Thymus (tissue), 11 donors: ENCODE measurements around the gene MBNL2. TPM values are rescaled to one million over a fixed set of nuclear protein-coding genes. Genes with fewer than 3 reads are reported as not detected.

Experiments
- DNase-seq, 9 donors: peaks; one replicate each; pipeline ENCODE4 v3.0.0-alpha.2; 2013; ENCODE audit warnings: low spot score in 9 of 9, low read depth in 6 of 9, missing footprints in 1 of 9
- H3K27ac ChIP-seq, 2 donors: one replicate each; pipeline ENCODE4 v1.5.1; 2013; ENCODE audit warnings: control low read depth in 1 of 2, low read depth in 1 of 2, low read length in 1 of 2, mild to moderate bottlenecking in 1 of 2, moderate library complexity in 1 of 2
- H3K27me3 ChIP-seq, 2 donors: one replicate each; pipeline ENCODE4 v1.5.1; 2013; ENCODE audit warnings: low read length in 1 of 2; ENCODE audit not compliant: control insufficient read depth in 2 of 2, insufficient read depth in 1 of 2
- H3K36me3 ChIP-seq, 2 donors: one replicate each; pipeline ENCODE4 v1.5.1; 2013; ENCODE audit warnings: low read length in 1 of 2, mild to moderate bottlenecking in 1 of 2, moderate library complexity in 1 of 2; ENCODE audit not compliant: control insufficient read depth in 2 of 2, insufficient read depth in 2 of 2
- H3K4me1 ChIP-seq, 2 donors: one replicate each; pipeline ENCODE4 v1.5.1; 2013; ENCODE audit warnings: low read length in 2 of 2; ENCODE audit not compliant: control insufficient read depth in 2 of 2, insufficient read depth in 2 of 2
- H3K4me3 ChIP-seq, 2 donors: one replicate each; pipeline ENCODE4 v1.5.1; 2013; ENCODE audit warnings: low read length in 2 of 2, control low read depth in 1 of 2, mild to moderate bottlenecking in 1 of 2
- H3K9me3 ChIP-seq, 2 donors: one replicate each; pipeline ENCODE4 v1.5.1; 2013; ENCODE audit warnings: low read length in 1 of 2, mild to moderate bottlenecking in 1 of 2; ENCODE audit not compliant: control insufficient read depth in 2 of 2, insufficient read depth in 1 of 2
- WGBS: extraction: QIAGEN DNeasy Blood & Tissue Kit; methylation state at CpG from one replicate; pipeline ENCODE4 v1.1.7; 2013; 5-methylcytosine and 5-hydroxymethylcytosine counted together
- polyA plus RNA-seq: library from polyadenylated mRNA; stranded (reverse); fragments of 200-250 nt; gene quantifications from one replicate; pipeline ENCODE4 v1.2.3, GENCODE V29; 2013
- total RNA-seq: library from RNA; stranded (reverse); fragments of 120-200 nt; gene quantifications from one replicate; pipeline ENCODE4 v1.2.4, GENCODE V29; 2013
- donor health status: healthy.

The MBNL2 gene
- total and polyA plus RNA-seq, 2 donors, result 22.7 to 27.1 TPM

DNA sequence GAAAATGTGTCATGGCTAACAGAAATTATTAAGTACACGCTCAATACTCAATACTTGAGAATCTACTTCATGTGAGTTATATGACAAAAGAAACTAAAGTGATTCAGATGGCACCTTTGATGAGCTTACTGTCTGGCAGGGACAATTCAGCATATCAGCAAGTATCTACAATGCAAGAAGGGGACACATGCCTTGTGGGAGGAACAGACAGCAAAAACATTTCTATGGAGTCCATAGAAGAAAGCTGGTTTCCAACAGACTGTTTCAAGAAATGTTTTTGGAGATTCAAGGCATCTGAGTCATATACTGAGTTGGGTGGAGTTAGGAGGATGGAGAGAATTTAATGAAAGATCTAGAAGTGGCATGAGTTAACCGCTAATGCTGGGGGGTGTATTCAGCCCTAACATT, 54.7 kb downstream of the MBNL2 start:
- no peaks in the 10 kb centered on the region for H3K27me3 ChIP-seq
- no peak overlapping the region for H3K4me3 ChIP-seq
- peaks cover 0 to 14% of the 10 kb centered on the region in 2 donors for H3K36me3 ChIP-seq
- WGBS, result 70% methylated on average over 2 of the region's 2 CpGs
- peaks cover 0 to 6% of the 10 kb centered on the region in 2 donors for H3K4me1 ChIP-seq
- H3K9me3 ChIP-seq, result no peaks in the 10 kb centered on the region
- no peak overlapping the region for H3K27ac ChIP-seq
- no peak for DNase-seq

- Histone ChIP-seq H3K4me1 (peaks cover 0 to 6% of the 10 kb centered on the region in 2 donors), H3K4me3 (no peak overlapping the region), H3K36me3 (peaks cover 0 to 14% of the 10 kb centered on the region in 2 donors), H3K27ac (no peak overlapping the region), H3K27me3 (no peaks in the 10 kb centered on the region), H3K9me3 (no peaks in the 10 kb centered on the region)
- WGBS, result 88% methylated on average over 9 of the region's 9 CpGs
- DNase-seq, result no peak
Measured at GRCh38 chr13:97278435-97279411, 56.6 kb downstream of the MBNL2 start.

DNA sequence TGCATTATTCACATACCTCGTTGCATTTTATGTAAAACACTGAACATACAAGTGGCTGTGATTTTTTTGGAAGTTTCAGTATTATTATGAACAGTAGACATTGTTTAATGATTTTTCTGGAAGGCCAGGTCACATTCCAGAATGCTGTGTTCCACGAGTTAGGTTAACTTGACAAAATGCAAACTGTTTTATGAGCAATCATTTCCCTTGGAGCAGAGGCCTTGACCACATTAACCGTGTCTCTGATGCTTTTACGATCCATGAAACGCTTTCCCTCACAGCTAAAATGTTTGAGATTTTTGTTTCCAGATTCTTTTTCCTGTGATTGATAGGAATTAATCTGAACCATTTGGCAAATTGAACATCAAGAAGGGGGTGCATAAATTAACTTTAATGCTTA, 57.8 kb downstream of the MBNL2 start:
- Histone ChIP-seq H3K27me3 (no peaks in the 10 kb centered on the region), H3K4me1 (peaks cover 0 to 6% of the 10 kb centered on the region in 2 donors)

GRCh38 chr13:97280478-97280877, 58.3 kb downstream of the MBNL2 start:
- peak in 3 of 9 donors; percentile 4 to 47 (median 13) for DNase-seq
- H3K9me3 ChIP-seq, result no peaks in the 10 kb centered on the region
- H3K27me3 ChIP-seq, result no peaks in the 10 kb centered on the region
- no peak overlapping the region for H3K27ac ChIP-seq
- H3K4me3 ChIP-seq, result no peak overlapping the region
- WGBS, result 82% methylated on average over 4 of the region's 4 CpGs
- peaks cover 0 to 6% of the 10 kb centered on the region in 2 donors for H3K4me1 ChIP-seq
- peaks cover 0 to 12% of the 10 kb centered on the region in 2 donors for H3K36me3 ChIP-seq

More for the DNA sequence above, 57.8 kb downstream of the MBNL2 start:
- no peak overlapping the region for H3K27ac ChIP-seq
- no peaks in the 10 kb centered on the region for H3K9me3 ChIP-seq
- H3K36me3 ChIP-seq, result peaks cover 0 to 14% of the 10 kb centered on the region in 2 donors
- WGBS, result 90% methylated on average over 5 of the region's 5 CpGs
- no peak overlapping the region for H3K4me3 ChIP-seq
- DNase-seq, result no peak

- Histone ChIP-seq H3K27ac (no peak overlapping the region), H3K36me3 (peaks cover 0 to 7% of the 10 kb centered on the region in 2 donors), H3K9me3 (no peaks in the 10 kb centered on the region), H3K4me3 (no peak overlapping the region), H3K27me3 (no peaks in the 10 kb centered on the region), H3K4me1 (peaks cover under 1 to 4% of the 10 kb centered on the region in 2 donors)
- DNase-seq, result no peak
Measured at GRCh38 chr13:97281028-97281427, 58.9 kb downstream of the MBNL2 start.

- 96% methylated on average over 4 of the region's 4 CpGs for WGBS
- no peaks in the 10 kb centered on the region for H3K27me3 ChIP-seq
- peaks cover 8% of the 10 kb centered on the region in 2 donors for H3K4me1 ChIP-seq
- no peaks in the 10 kb centered on the region for H3K36me3 ChIP-seq
- H3K9me3 ChIP-seq, result no peaks in the 10 kb centered on the region
- H3K27ac ChIP-seq, result no peak overlapping the region
- DNase-seq, result no peak
- no peak overlapping the region for H3K4me3 ChIP-seq
Measured at GRCh38 chr13:97282705-97283104, 60.6 kb downstream of the MBNL2 start.

DNA sequence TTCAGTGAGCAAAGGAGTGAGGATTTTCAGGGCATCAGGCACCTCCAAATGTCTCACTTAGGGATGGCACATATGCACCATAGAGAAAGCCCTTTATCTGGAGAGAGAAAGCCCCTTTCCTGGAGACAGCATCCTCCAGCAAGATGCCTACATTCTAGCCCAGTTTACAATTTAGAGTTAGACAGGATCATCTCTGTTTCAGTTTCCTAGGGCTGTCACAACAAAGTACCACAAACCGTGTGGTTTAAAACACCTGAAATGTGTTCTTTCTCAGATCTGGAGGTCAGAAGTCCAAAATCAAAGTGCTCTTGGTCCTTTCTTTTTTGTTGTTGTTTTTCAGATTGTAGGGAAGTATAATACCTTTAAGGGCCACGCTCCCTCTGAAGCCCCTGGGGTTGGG, 61.8 kb downstream of the MBNL2 start:
- Histone ChIP-seq H3K9me3 (no peaks in the 10 kb centered on the region), H3K27me3 (no peaks in the 10 kb centered on the region), H3K36me3 (no peaks in the 10 kb centered on the region)

GRCh38 chr13:97284558-97284957, 62.4 kb downstream of the MBNL2 start:
- H3K9me3 ChIP-seq, result no peaks in the 10 kb centered on the region
- H3K27me3 ChIP-seq, result no peaks in the 10 kb centered on the region
- H3K4me3 ChIP-seq, result no peak overlapping the region
- no peak overlapping the region for H3K27ac ChIP-seq
- 97% methylated on average over 3 of the region's 3 CpGs for WGBS
- DNase-seq, result no peak
- peaks cover 8% of the 10 kb centered on the region in 2 donors for H3K4me1 ChIP-seq
- H3K36me3 ChIP-seq, result no peaks in the 10 kb centered on the region

More for the DNA sequence above, 61.8 kb downstream of the MBNL2 start:
- Histone ChIP-seq H3K27ac (no peak overlapping the region), H3K4me3 (no peak overlapping the region), H3K4me1 (peaks cover 8% of the 10 kb centered on the region in 2 donors)
- WGBS, result 90% methylated on average over 2 of the region's 2 CpGs
- no peak for DNase-seq

DNA sequence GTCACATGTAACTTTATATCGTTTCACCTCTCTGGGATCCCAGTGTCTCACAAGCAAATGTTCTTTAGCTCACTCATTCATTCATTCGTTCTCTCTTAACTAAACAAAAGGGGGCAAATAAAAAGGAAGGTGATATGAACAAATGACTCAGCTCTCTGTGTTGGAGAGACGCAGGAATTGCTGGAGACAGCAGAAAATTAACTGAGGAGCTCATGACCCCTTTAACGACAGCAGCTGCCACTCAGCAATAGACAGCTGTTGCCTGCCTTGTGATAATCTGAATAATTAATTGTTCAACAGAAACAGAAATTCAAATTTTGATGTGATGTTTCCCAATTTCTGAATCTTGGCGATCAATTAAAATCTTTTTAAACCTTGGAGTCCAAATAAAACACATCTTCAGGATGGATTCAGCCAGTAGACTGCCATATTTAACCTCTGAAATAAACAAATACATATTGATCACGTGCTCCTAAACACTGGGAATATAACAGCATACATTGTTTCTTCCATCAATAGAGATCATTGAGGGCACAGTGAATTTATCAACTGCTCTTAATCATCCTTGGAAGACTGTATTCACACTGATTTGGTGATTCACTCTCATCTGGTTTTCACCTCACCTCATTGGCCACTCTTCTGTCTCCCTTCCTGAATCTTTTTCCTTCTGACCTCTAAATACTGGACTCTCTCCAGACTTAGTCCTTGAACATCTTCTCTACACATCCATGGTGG, 63.3 kb downstream of the MBNL2 start:
- Histone ChIP-seq H3K9me3 (no peaks in the 10 kb centered on the region), H3K4me3 (no peak overlapping the region), H3K27ac (no peak overlapping the region), H3K27me3 (no peaks in the 10 kb centered on the region), H3K36me3 (no peaks in the 10 kb centered on the region), H3K4me1 (peaks cover 8% of the 10 kb centered on the region in 2 donors)
- DNase-seq, result no peak
- 97% methylated on average over 6 of the region's 6 CpGs for whole genome bisulfite sequencing
